GM12872 (cell line): Measurements from ENCODE around the gene DYNLT2B.

Source experiments
- TF ChIP-seq, protein P1 (sequence below): IDR thresholded peaks from 3 replicates; pipeline ENCODE4 v1.5.1; 2011; ENCODE audit warnings: low read depth, mild to moderate bottlenecking, low read length, moderate library complexity; ENCODE audit not compliant: insufficient read depth

The DYNLT2B gene

GRCh38 chr3:196351541-196351940 is 33.5 kb upstream of the DYNLT2B start:
- TF ChIP-seq, protein P1, sequence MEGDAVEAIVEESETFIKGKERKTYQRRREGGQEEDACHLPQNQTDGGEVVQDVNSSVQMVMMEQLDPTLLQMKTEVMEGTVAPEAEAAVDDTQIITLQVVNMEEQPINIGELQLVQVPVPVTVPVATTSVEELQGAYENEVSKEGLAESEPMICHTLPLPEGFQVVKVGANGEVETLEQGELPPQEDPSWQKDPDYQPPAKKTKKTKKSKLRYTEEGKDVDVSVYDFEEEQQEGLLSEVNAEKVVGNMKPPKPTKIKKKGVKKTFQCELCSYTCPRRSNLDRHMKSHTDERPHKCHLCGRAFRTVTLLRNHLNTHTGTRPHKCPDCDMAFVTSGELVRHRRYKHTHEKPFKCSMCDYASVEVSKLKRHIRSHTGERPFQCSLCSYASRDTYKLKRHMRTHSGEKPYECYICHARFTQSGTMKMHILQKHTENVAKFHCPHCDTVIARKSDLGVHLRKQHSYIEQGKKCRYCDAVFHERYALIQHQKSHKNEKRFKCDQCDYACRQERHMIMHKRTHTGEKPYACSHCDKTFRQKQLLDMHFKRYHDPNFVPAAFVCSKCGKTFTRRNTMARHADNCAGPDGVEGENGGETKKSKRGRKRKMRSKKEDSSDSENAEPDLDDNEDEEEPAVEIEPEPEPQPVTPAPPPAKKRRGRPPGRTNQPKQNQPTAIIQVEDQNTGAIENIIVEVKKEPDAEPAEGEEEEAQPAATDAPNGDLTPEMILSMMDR, result no peak

GRCh38 chr3:196350067-196350466 is 32.0 kb upstream of the DYNLT2B start:
- TF ChIP-seq, protein P1, result no peak

DNA sequence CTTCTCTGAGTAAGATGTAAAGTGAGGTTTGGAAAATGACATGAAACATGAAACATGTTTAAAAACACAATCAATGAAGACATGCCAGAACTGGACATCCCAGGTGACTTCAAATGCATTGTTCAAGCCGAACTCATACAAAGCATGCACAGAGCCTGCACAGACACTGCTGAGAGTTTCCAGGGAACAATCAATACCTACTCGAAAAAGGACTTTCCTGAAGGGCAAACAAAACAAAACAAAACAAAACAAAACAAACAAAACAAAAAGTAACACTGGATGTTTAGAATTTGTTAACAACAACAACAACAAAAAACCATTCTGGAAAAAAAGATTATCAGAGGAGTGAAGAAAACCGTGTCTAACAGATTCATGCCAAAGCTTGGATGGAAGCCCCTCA is 30.7 kb upstream of the DYNLT2B start:
- TF ChIP-seq, protein P1, result no peak

DNA sequence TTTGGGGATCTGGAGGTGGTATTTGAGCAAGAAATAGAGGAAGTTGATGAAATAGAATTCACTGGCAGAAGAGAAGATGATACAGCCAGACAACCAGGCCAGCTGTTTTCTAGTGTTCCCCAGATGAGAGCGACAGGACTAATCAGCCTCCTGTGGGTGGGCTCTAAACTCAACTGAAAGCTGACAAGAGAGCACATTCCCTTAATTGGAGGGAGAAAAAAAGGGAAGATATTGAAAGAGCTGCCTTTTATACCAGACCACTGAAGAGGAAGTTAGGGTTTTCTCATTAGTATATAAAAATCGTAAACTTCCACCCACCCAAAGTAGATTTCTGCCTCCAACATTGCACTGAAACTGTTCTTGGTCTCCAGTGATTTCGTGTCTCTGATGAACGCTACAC is 26.6 kb upstream of the DYNLT2B start:
- TF ChIP-seq, protein P1, result no peak

DNA sequence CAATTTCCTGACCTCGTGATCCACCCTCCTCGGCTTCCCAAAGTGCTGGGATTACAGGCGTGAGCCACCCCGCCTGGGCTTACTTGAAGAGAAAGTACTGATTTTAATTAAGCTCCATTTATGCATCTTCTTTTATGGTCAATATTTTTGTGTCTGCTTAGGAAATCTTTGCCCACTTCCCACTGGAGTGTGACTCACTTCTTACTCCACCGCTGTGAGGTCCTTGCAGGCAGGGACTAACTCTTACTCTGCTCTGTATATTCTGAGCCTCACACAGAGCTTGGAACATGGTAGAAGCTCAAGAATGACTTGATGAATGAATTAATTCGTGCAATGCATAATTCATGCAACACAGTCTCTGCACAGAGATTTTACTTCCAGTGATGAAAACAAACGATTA is 23.1 kb upstream of the DYNLT2B start:
- TF ChIP-seq, protein P1, result no peak

DNA sequence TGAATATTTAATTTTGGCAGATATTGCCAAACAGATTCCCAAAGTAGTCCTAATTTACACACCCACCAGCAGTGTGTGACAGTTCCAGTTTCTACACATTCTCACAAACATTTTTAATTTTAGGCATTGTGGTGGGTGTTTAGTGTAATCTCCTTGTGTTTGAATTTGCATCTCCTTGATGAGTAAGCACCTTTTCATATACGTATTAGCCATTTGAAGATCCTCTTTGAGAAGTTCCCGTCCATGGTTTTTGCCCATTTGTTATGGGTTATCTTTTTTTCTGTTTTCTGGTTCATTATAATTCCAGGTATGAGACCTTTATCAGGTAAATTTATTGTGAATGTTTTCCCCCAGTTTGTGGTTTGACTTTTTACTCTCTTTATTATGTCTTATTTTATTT is 22.4 kb upstream of the DYNLT2B start:
- TF ChIP-seq, protein P1, result no peak

DNA sequence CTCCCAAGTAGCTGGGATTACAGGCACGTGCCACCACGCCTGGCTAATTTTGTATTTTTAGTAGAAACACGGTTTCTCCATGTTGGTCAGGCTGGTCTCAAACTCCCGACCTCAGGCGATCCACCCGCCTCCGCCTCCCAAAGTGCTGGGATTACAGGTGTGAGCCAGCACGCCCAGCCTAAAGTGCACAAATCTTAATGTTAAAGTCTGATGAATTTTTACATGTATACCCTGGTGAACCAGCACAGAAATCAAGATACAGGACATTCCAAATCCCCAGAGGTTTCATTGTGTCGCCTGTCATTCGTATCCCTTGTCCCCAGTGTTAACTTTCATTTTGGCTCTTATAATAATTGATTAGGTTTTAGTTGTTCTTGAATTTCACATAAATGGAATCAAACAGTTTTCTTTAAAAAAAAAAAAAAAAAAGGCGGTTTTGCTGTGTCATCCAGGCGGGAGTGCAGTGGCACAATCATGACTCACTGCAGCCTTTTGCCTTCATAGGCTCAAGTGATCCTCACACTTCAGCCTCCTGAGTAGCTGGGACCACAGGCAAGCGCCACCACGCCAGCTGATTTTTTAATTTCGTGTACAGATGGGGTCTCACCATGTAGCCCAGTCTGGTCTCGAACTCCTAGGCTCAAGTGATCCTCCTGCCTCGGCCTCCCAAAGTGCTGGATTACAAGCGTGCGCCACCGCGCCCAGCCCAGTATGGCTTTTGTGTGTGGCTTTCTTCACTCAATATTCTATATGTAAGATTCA is 21.6 kb upstream of the DYNLT2B start:
- TF ChIP-seq, protein P1, result no peak
